ENCODE measurements around the gene ZNF32.
A peak's percentile ranks its signal among the peaks of the same experiment; 100 is the strongest.

Gene ZNF32

GRCh38 chr10:43665054-43665453 is 16.4 kb upstream of the ZNF32 start:
- no peak overlapping the region for H3K9ac ChIP-seq
- no peak overlapping the region for H2AFZ ChIP-seq (ENCODE audit: low read depth)
- H3K4me2 ChIP-seq = no peak overlapping the region
- no peaks in the 10 kb centered on the region for H3K36me3 ChIP-seq (ENCODE audit: insufficient read depth)
- H3K79me2 ChIP-seq (ENCODE audit: insufficient read depth, low read depth) = no peaks in the 10 kb centered on the region
- no peaks in the 10 kb centered on the region for H3K27me3 ChIP-seq (ENCODE audit: insufficient read depth, low read depth)
- no peaks in the 10 kb centered on the region for H4K20me1 ChIP-seq (ENCODE audit: insufficient read depth)
- no peak for TF ChIP-seq CTCF (conservative IDR thresholded peaks at IDR 0.05; ENCODE audit: low read depth, low read length)
- no peak overlapping the region for H3K4me3 ChIP-seq (IDR thresholded peaks at IDR 0.05; ENCODE audit: insufficient read depth, low read depth, low read length)
- no peak overlapping the region for H3K27ac ChIP-seq
- H3K4me1 ChIP-seq (ENCODE audit: low read depth, poor library complexity, severe bottlenecking) = no peaks in the 10 kb centered on the region

DNA sequence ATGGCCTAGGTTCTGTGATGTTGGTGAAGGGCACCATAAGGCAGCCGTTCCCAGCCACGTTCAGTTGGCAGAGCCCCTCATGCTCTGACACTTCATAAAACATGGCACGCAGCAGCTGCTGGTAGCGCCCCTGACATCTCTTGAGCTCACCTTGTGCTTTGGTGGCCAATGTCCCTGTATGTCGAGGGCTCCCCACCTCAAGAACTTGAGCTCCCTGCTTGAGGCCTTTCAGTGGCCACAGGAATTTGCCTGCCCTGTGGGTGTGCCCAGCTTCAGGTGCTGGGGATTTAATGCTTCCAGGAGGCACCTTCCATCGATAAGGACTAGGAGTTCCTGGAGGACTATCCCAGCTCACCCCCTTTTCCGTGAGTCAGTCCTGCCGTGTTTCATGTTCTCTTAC is 9.5 kb upstream of the ZNF32 start:
- H3K27ac ChIP-seq = no peak overlapping the region
- no peak overlapping the region for H3K4me3 ChIP-seq (IDR thresholded peaks at IDR 0.05; ENCODE audit: insufficient read depth, low read depth, low read length)
- no peaks in the 10 kb centered on the region for H3K27me3 ChIP-seq (ENCODE audit: insufficient read depth, low read depth)
- no peaks in the 10 kb centered on the region for H3K36me3 ChIP-seq (ENCODE audit: insufficient read depth)
- no peak for TF ChIP-seq CTCF (conservative IDR thresholded peaks at IDR 0.05; ENCODE audit: low read depth, low read length)
- H3K79me2 ChIP-seq (ENCODE audit: insufficient read depth, low read depth) = no peaks in the 10 kb centered on the region
- no peaks in the 10 kb centered on the region for H3K4me1 ChIP-seq (ENCODE audit: low read depth, poor library complexity, severe bottlenecking)
- no peak overlapping the region for H2AFZ ChIP-seq (ENCODE audit: low read depth)
- no peak overlapping the region for H3K9ac ChIP-seq
- H3K4me2 ChIP-seq = no peak overlapping the region
- H4K20me1 ChIP-seq (ENCODE audit: insufficient read depth) = no peaks in the 10 kb centered on the region

GRCh38 chr10:43655311-43655710 is 6.6 kb upstream of the ZNF32 start:
- Histone ChIP-seq H3K36me3 (ENCODE audit: insufficient read depth) (no peaks in the 10 kb centered on the region), H2AFZ (ENCODE audit: low read depth) (no peak overlapping the region), H3K9ac (no peak overlapping the region)

GRCh38 chr10:43653746-43654145 is 5.1 kb upstream of the ZNF32 start:
- Histone ChIP-seq H3K4me2 (no peak overlapping the region), H3K9ac (no peak overlapping the region), H3K4me3 (IDR thresholded peaks at IDR 0.05; ENCODE audit: insufficient read depth, low read depth, low read length) (no peak overlapping the region), H3K27ac (no peak overlapping the region), H4K20me1 (ENCODE audit: insufficient read depth) (no peaks in the 10 kb centered on the region), H3K79me2 (ENCODE audit: insufficient read depth, low read depth) (no peaks in the 10 kb centered on the region), H2AFZ (ENCODE audit: low read depth) (no peak overlapping the region), H3K36me3 (ENCODE audit: insufficient read depth) (no peaks in the 10 kb centered on the region), H3K4me1 (ENCODE audit: low read depth, poor library complexity, severe bottlenecking) (no peaks in the 10 kb centered on the region), H3K27me3 (ENCODE audit: insufficient read depth, low read depth) (no peaks in the 10 kb centered on the region)
- no peak for TF ChIP-seq CTCF (conservative IDR thresholded peaks at IDR 0.05; ENCODE audit: low read depth, low read length)

More at GRCh38 chr10:43655311-43655710, 6.6 kb upstream of the ZNF32 start:
- Histone ChIP-seq H3K27me3 (ENCODE audit: insufficient read depth, low read depth) (no peaks in the 10 kb centered on the region), H3K27ac (no peak overlapping the region), H3K79me2 (ENCODE audit: insufficient read depth, low read depth) (no peaks in the 10 kb centered on the region), H3K4me2 (no peak overlapping the region), H3K4me1 (ENCODE audit: low read depth, poor library complexity, severe bottlenecking) (no peaks in the 10 kb centered on the region), H4K20me1 (ENCODE audit: insufficient read depth) (no peaks in the 10 kb centered on the region), H3K4me3 (IDR thresholded peaks at IDR 0.05; ENCODE audit: insufficient read depth, low read depth, low read length) (no peak overlapping the region)
- no peak for TF ChIP-seq CTCF (conservative IDR thresholded peaks at IDR 0.05; ENCODE audit: low read depth, low read length)

- no peaks in the 10 kb centered on the region for H3K4me1 ChIP-seq (ENCODE audit: low read depth, poor library complexity, severe bottlenecking)
- H3K9ac ChIP-seq = peak overlapping the region; percentile 55; the same call in 1 of the 2 replicates
- no peak overlapping the region for H3K4me3 ChIP-seq (IDR thresholded peaks at IDR 0.05; ENCODE audit: insufficient read depth, low read depth, low read length)
- no peaks in the 10 kb centered on the region for H3K79me2 ChIP-seq (ENCODE audit: insufficient read depth, low read depth)
- H3K27ac ChIP-seq = no peak overlapping the region
- H3K27me3 ChIP-seq (ENCODE audit: insufficient read depth, low read depth) = no peaks in the 10 kb centered on the region
- no peak for TF ChIP-seq CTCF (conservative IDR thresholded peaks at IDR 0.05; ENCODE audit: low read depth, low read length)
- no peaks in the 10 kb centered on the region for H3K36me3 ChIP-seq (ENCODE audit: insufficient read depth)
- H2AFZ ChIP-seq (ENCODE audit: low read depth) = peak overlapping the region; percentile 97
- no peaks in the 10 kb centered on the region for H4K20me1 ChIP-seq (ENCODE audit: insufficient read depth)
- peak overlapping the region; percentile 81 for H3K4me2 ChIP-seq
Measured at GRCh38 chr10:43649185-43649523, 473 bp upstream of the ZNF32 start.
